HG03159 (cell line): ENCODE measurements around the gene PCSK5.
"Not testable (repeated sequence)": the region's sequence is repeated elsewhere in the genome, so short reads cannot be mapped to it uniquely, and the experiment has no call there.

Experiments
- ATAC-seq: cut with Tn5 transposase; IDR thresholded peaks from one replicate; pipeline ENCODE4 v1.9.1; 2021; ENCODE audit warnings: mild to moderate bottlenecking, moderate library complexity; ENCODE audit not compliant: unreplicated experiment

The PCSK5 gene

GRCh38 chr9:76044266-76044819 is 153.9 kb downstream of the PCSK5 start:
- no peak for ATAC-seq

GRCh38 chr9:76045221-76045620 is 154.7 kb downstream of the PCSK5 start:
- ATAC-seq: no peak

- ATAC-seq: no peak
Observed at GRCh38 chr9:76049341-76049740, 158.9 kb downstream of the PCSK5 start.

- ATAC-seq: no peak
Observed at GRCh38 chr9:76067696-76068095, 177.2 kb downstream of the PCSK5 start.

GRCh38 chr9:76077537-76077936 is 187.1 kb downstream of the PCSK5 start:
- no peak for ATAC-seq

- ATAC-seq: not testable (repeated sequence)
Observed at GRCh38 chr9:76081281-76081680, 190.8 kb downstream of the PCSK5 start.

- ATAC-seq: no peak
Observed at GRCh38 chr9:76082057-76082456, 191.6 kb downstream of the PCSK5 start.

GRCh38 chr9:76085596-76085995 is 195.1 kb downstream of the PCSK5 start:
- ATAC-seq: no peak

- ATAC-seq: no peak
Observed at GRCh38 chr9:76086539-76086938, 196.1 kb downstream of the PCSK5 start.

GRCh38 chr9:76087976-76088375 is 197.5 kb downstream of the PCSK5 start:
- ATAC-seq: no peak

GRCh38 chr9:76090330-76090729 is 199.9 kb downstream of the PCSK5 start:
- no peak for ATAC-seq

- ATAC-seq: no peak
Observed at GRCh38 chr9:76090909-76091308, 200.4 kb downstream of the PCSK5 start.

- ATAC-seq: no peak
Observed at GRCh38 chr9:76092572-76092971, 202.1 kb downstream of the PCSK5 start.

- ATAC-seq: no peak
Observed at GRCh38 chr9:76095585-76095984, 205.1 kb downstream of the PCSK5 start.

GRCh38 chr9:76099516-76099915 is 209.0 kb downstream of the PCSK5 start:
- no peak for ATAC-seq

- no peak for ATAC-seq
Observed at GRCh38 chr9:76101075-76101474, 210.6 kb downstream of the PCSK5 start.

- ATAC-seq: no peak
Observed at GRCh38 chr9:76101491-76101890, 211.0 kb downstream of the PCSK5 start.

GRCh38 chr9:76101947-76102346 is 211.5 kb downstream of the PCSK5 start:
- no peak for ATAC-seq

- no peak for ATAC-seq
Observed at GRCh38 chr9:76103531-76104315, 213.2 kb downstream of the PCSK5 start.

GRCh38 chr9:76107482-76107881 is 217.0 kb downstream of the PCSK5 start:
- ATAC-seq: no peak

GRCh38 chr9:76109953-76110352 is 219.5 kb downstream of the PCSK5 start:
- no peak for ATAC-seq

- ATAC-seq: no peak
Observed at GRCh38 chr9:76112151-76112550, 221.7 kb downstream of the PCSK5 start.

- ATAC-seq: no peak
Observed at GRCh38 chr9:76114144-76114543, 223.7 kb downstream of the PCSK5 start.
